T-helper 2 cell treated with Interferon-gamma antibody and Interleukin-4, amounts not matched to agents 5 μg/mL and 100 μg/mL, for 36 hours (primary cell): ENCODE data around the gene AP1AR.

Source experiments
- DNase-seq: peaks from one replicate; pipeline ENCODE4 v3.0.0; 2021; ENCODE audit warnings: low spot score
- H3K27ac Mint-ChIP-seq: one replicate; pipeline ENCODE4 v1.8.0; 2021; ENCODE audit warnings: mild to moderate bottlenecking, mixed read lengths
- H3K27me3 Mint-ChIP-seq: one replicate; pipeline ENCODE4 v1.8.0; 2021; ENCODE audit warnings: low read depth, mixed read lengths
- H3K36me3 Mint-ChIP-seq: one replicate; pipeline ENCODE4 v1.8.0; 2021; ENCODE audit warnings: low read depth, mixed read lengths
- H3K4me1 Mint-ChIP-seq: one replicate; pipeline ENCODE4 v1.8.0; 2021; ENCODE audit warnings: low read depth, mixed read lengths
- H3K4me3 Mint-ChIP-seq: one replicate; pipeline ENCODE4 v1.8.0; 2022; ENCODE audit warnings: mild to moderate bottlenecking, moderate library complexity, mixed read lengths
- H3K9me3 Mint-ChIP-seq: one replicate; pipeline ENCODE4 v1.8.0; 2021; ENCODE audit warnings: mixed read lengths

Gene AP1AR, protein sequence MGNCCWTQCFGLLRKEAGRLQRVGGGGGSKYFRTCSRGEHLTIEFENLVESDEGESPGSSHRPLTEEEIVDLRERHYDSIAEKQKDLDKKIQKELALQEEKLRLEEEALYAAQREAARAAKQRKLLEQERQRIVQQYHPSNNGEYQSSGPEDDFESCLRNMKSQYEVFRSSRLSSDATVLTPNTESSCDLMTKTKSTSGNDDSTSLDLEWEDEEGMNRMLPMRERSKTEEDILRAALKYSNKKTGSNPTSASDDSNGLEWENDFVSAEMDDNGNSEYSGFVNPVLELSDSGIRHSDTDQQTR

GRCh38 chr4:112231779-112232713 lies at the start of gene AP1AR:
AP1AR (plus strand) TSS chr4:112231787; CDS start chr4:112232092, 305 bp downstream.
- H3K27me3 Mint-ChIP-seq = peaks cover 2% of the 10 kb centered on the region
- H3K27ac Mint-ChIP-seq = peak within 1 kb of the TSS; percentile 99
- peak; percentile 81 for DNase-seq
- peak within 1 kb of the TSS; percentile 93 for H3K4me3 Mint-ChIP-seq
- peaks cover 33% of the 10 kb centered on the region for H3K4me1 Mint-ChIP-seq
- H3K36me3 Mint-ChIP-seq = no peaks in the 10 kb centered on the region
- H3K9me3 Mint-ChIP-seq = no peaks in the 10 kb centered on the region

DNA sequence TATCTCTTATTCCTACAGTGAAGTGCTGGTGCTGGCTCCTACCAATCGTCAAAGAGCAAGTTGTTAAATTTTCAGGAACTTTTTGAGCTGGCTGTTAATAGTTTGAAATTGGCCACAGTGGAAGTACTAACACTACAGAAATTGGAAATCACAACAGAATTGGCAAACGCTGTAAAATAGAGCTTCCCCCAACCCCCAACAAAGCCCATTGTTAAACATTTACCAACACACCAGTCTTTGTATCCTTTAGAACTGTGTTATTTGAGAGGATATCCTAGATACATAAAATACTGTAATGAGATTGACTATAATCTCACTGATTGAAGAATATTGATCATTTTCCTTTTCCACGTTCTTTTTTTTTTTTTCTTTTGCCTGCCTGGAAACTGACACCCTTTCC lies 49.0 kb upstream of the AP1AR start:
- Mint-ChIP-seq H3K4me1 (peaks cover 37% of the 10 kb centered on the region), H3K36me3 (peaks cover 1% of the 10 kb centered on the region), H3K27me3 (no peaks in the 10 kb centered on the region), H3K27ac (no peak overlapping the region), H3K4me3 (no peak overlapping the region), H3K9me3 (no peaks in the 10 kb centered on the region)
- no peak for DNase-seq

- Mint-ChIP-seq H3K36me3 (peaks cover 1% of the 10 kb centered on the region), H3K9me3 (no peaks in the 10 kb centered on the region), H3K27ac (peak overlapping the region; percentile 50), H3K4me3 (no peak overlapping the region), H3K4me1 (peaks cover 37% of the 10 kb centered on the region), H3K27me3 (no peaks in the 10 kb centered on the region)
- no peak for DNase-seq
These were observed 48.3 kb upstream of the AP1AR start for GRCh38 chr4:112183252-112183651.

GRCh38 chr4:112184438-112184837 lies 47.1 kb upstream of the AP1AR start:
- H3K4me3 Mint-ChIP-seq = no peak overlapping the region
- H3K27me3 Mint-ChIP-seq = no peaks in the 10 kb centered on the region
- peaks cover 1% of the 10 kb centered on the region for H3K36me3 Mint-ChIP-seq
- H3K27ac Mint-ChIP-seq = no peak overlapping the region
- no peaks in the 10 kb centered on the region for H3K9me3 Mint-ChIP-seq
- no peak for DNase-seq
- peaks cover 30% of the 10 kb centered on the region for H3K4me1 Mint-ChIP-seq

- no peaks in the 10 kb centered on the region for H3K9me3 Mint-ChIP-seq
- no peak overlapping the region for H3K27ac Mint-ChIP-seq
- H3K4me1 Mint-ChIP-seq = peaks cover 30% of the 10 kb centered on the region
- H3K36me3 Mint-ChIP-seq = peaks cover 1% of the 10 kb centered on the region
- H3K27me3 Mint-ChIP-seq = no peaks in the 10 kb centered on the region
- no peak for DNase-seq
- no peak overlapping the region for H3K4me3 Mint-ChIP-seq
These were observed 46.3 kb upstream of the AP1AR start for GRCh38 chr4:112185334-112185733.

- Mint-ChIP-seq H3K9me3 (no peaks in the 10 kb centered on the region), H3K27ac (no peak overlapping the region), H3K4me1 (peaks cover 27% of the 10 kb centered on the region)
These were observed 45.6 kb upstream of the AP1AR start for GRCh38 chr4:112185740-112186670.

GRCh38 chr4:112189754-112190153 lies 41.8 kb upstream of the AP1AR start:
- Mint-ChIP-seq H3K27me3 (no peaks in the 10 kb centered on the region), H3K4me3 (no peak overlapping the region), H3K27ac (no peak overlapping the region), H3K36me3 (peaks cover 1% of the 10 kb centered on the region), H3K4me1 (peaks cover 1% of the 10 kb centered on the region), H3K9me3 (no peaks in the 10 kb centered on the region)
- DNase-seq = no peak

More at GRCh38 chr4:112185740-112186670, 45.6 kb upstream of the AP1AR start:
- Mint-ChIP-seq H3K4me3 (no peak overlapping the region), H3K36me3 (peaks cover 1% of the 10 kb centered on the region), H3K27me3 (no peaks in the 10 kb centered on the region)
- no peak for DNase-seq

GRCh38 chr4:112190684-112191083 lies 40.9 kb upstream of the AP1AR start:
- peaks cover 1% of the 10 kb centered on the region for H3K36me3 Mint-ChIP-seq
- no peaks in the 10 kb centered on the region for H3K27me3 Mint-ChIP-seq
- no peaks in the 10 kb centered on the region for H3K9me3 Mint-ChIP-seq
- H3K27ac Mint-ChIP-seq = no peak overlapping the region
- no peak overlapping the region for H3K4me3 Mint-ChIP-seq
- H3K4me1 Mint-ChIP-seq = no peaks in the 10 kb centered on the region
- no peak for DNase-seq

- Mint-ChIP-seq H3K9me3 (no peaks in the 10 kb centered on the region), H3K27ac (no peak overlapping the region)
- DNase-seq = no peak
These were observed 35.1 kb upstream of the AP1AR start for GRCh38 chr4:112196461-112196860.

DNA sequence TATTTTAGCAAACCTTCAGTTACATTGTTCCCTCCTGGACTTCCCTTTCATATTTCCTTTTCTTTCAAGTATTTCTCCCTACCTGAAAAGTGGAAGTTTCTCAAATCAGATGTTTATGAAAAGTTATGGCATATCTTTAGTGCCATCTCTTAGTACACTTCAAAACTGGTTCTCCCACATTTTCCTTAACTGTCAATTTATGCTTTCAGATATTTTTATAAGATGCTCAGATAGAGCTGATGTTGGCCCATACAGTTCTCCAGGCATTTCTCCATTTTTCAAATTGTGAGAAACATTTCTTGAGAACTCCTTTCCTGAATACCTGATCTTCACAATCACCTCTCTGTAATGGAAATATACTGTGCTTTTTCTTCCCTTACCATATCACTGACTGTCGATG lies 32.5 kb upstream of the AP1AR start:
- no peak overlapping the region for H3K4me3 Mint-ChIP-seq
- no peak overlapping the region for H3K27ac Mint-ChIP-seq
- no peak for DNase-seq

More at GRCh38 chr4:112196461-112196860, 35.1 kb upstream of the AP1AR start:
- H3K4me3 Mint-ChIP-seq = no peak overlapping the region
- peaks cover 1% of the 10 kb centered on the region for H3K36me3 Mint-ChIP-seq
- no peaks in the 10 kb centered on the region for H3K27me3 Mint-ChIP-seq
- H3K4me1 Mint-ChIP-seq = peaks cover 17% of the 10 kb centered on the region

DNA sequence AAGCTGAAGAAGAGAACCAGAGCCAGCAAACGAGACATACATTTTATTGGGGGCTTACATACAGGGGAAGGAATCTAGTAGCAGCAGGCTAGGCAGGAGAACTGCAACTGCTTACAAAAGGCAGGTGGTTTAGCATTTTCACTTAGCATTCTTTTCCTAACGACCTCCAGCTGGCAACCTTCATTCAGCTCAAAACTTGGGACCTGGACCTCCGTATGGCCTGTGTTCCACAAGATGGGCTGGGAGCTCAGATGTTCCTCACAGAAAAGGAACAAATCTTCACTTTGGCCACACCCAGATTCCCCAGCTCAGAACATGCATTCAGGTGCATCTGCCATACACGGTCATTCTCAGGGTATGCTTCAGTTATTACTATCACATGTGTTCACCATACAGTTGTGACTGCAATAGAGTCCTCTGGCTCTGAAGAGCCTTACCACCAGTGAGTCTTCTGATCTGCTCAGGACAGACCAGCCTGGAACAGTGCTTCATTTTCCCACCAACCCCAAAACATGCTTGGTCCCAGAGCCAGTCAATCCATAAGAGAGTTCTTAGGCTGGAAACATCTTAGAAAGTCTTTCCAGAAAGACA lies 29.6 kb upstream of the AP1AR start:
- no peak for DNase-seq
- Mint-ChIP-seq H3K27ac (no peak overlapping the region), H3K4me1 (peaks cover 17% of the 10 kb centered on the region), H3K4me3 (no peak overlapping the region), H3K36me3 (no peaks in the 10 kb centered on the region), H3K27me3 (peaks cover 3% of the 10 kb centered on the region), H3K9me3 (no peaks in the 10 kb centered on the region)

More for the DNA sequence above, 32.5 kb upstream of the AP1AR start:
- H3K36me3 Mint-ChIP-seq = no peaks in the 10 kb centered on the region
- H3K27me3 Mint-ChIP-seq = no peaks in the 10 kb centered on the region
- no peaks in the 10 kb centered on the region for H3K9me3 Mint-ChIP-seq
- peaks cover 17% of the 10 kb centered on the region for H3K4me1 Mint-ChIP-seq

GRCh38 chr4:112203593-112203992 lies 28.0 kb upstream of the AP1AR start:
- no peak for DNase-seq
- Mint-ChIP-seq H3K4me3 (no peak overlapping the region), H3K4me1 (peaks cover 17% of the 10 kb centered on the region), H3K9me3 (no peaks in the 10 kb centered on the region), H3K27ac (no peak overlapping the region), H3K36me3 (no peaks in the 10 kb centered on the region), H3K27me3 (peaks cover 3% of the 10 kb centered on the region)

GRCh38 chr4:112206431-112206830 lies 25.2 kb upstream of the AP1AR start:
- Mint-ChIP-seq H3K4me3 (no peak overlapping the region), H3K27me3 (peaks cover 5% of the 10 kb centered on the region), H3K9me3 (no peaks in the 10 kb centered on the region), H3K4me1 (peaks cover 1% of the 10 kb centered on the region), H3K36me3 (no peaks in the 10 kb centered on the region), H3K27ac (no peak overlapping the region)
- no peak for DNase-seq
